ENCODE results near the gene CASKIN1. TPM values are rescaled to one million over a fixed set of nuclear protein-coding genes. Genes with fewer than 3 reads are reported as not detected.

The CASKIN1 gene
- total and polyA plus RNA-seq, 2 of the 8 experiments (the other 6 are each of a cell fraction or from before 2014, with no cell fraction given) = 1.2 to 6.4 TPM

- ChIA-PET CTCF (ENCODE audit: partially characterized antibody) (interaction anchor here (0.6 to 1.0 kb wide), 2 partner anchors 15 to 37 kb away, joined by 3 read pairs; no protein-coding TSS in a partner anchor), POLR2A (ENCODE audit: partially characterized antibody) (interaction anchor here (0.6 to 15.1 kb wide), 23 partner anchors 8 to 318 kb away, joined by 3 to 156 read pairs (median 4); partner anchors contain the start of genes DNASE1L2, E4F1, ECI1 and TRAF7)
- TF ChIP-seq FOSL1 (IDR thresholded peaks at IDR 0.05; ENCODE audit: insufficient read depth, low read depth, low read length) (no peak), JUN (IDR thresholded peaks at IDR 0.05; ENCODE audit: low read depth, low read length) (no peak), ZNF274 (IDR thresholded peaks at IDR 0.05; ENCODE audit: borderline replicate concordance, extremely low read depth, low read length) (no peak), YY1 (IDR thresholded peaks at IDR 0.05; ENCODE audit: low read depth, low read length) (peak; percentile 19; the same call in 1 of the 2 replicates), POLR2AphosphoS5 (IDR thresholded peaks at IDR 0.05; ENCODE audit: low read depth, low read length) (no peak), CBX8 (IDR thresholded peaks at IDR 0.05; ENCODE audit: borderline replicate concordance, low read depth, low read length) (no peak), HDAC2 (IDR thresholded peaks at IDR 0.05; ENCODE audit: borderline replicate concordance in 1 of 2, low read depth in 2 of 2, low read length in 2 of 2) (no peak), PHF8 (conservative IDR thresholded peaks at IDR 0.05; ENCODE audit: low read depth, low read length) (no peak), ASH2L (IDR thresholded peaks at IDR 0.05; ENCODE audit: low read length) (peak; percentile 3), EGR1 (IDR thresholded peaks at IDR 0.05; ENCODE audit: borderline replicate concordance, low read depth, low read length) (peak; percentile 90; the same call in 1 of the 2 replicates), POU5F1 (IDR thresholded peaks at IDR 0.05; ENCODE audit: low read depth, low read length) (no peak)
- TF ChIP-seq, protein P1, sequence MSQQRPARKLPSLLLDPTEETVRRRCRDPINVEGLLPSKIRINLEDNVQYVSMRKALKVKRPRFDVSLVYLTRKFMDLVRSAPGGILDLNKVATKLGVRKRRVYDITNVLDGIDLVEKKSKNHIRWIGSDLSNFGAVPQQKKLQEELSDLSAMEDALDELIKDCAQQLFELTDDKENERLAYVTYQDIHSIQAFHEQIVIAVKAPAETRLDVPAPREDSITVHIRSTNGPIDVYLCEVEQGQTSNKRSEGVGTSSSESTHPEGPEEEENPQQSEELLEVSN (IDR thresholded peaks at IDR 0.05) = no peak
- TF ChIP-seq, protein P2, sequence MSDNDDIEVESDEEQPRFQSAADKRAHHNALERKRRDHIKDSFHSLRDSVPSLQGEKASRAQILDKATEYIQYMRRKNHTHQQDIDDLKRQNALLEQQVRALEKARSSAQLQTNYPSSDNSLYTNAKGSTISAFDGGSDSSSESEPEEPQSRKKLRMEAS (IDR thresholded peaks at IDR 0.05) = no peak
Observed at GRCh38 chr16:2214719-2214968, 18.2 kb upstream of the CASKIN1 start, which contains the start of gene PGP. TSS of gene PGP (minus strand) at chr16:2214840. CDS start at chr16:2214777, 63 bp downstream.

More at GRCh38 chr16:2214719-2214968, 18.2 kb upstream of the CASKIN1 start, which contains the start of gene PGP:
- 0% methylated on average over 14 of the region's 48 CpGs; no CpG with 5 or more reads in 1 of the 2 experiments for WGBS, 2 experiments (ENCODE audit: extremely low coverage in 1 of 2, insufficient coverage in 1 of 2, insufficient read length in 1 of 2, insufficient replicate concordance in 2 of 2, low coverage in 1 of 2, low lambda C conversion rate in 2 of 2, missing lambda C conversion rate in 1 of 2)
- H2BK15ac ChIP-seq (ENCODE audit: low read length) = no peak within 1 kb of the TSS
- H2AK5ac ChIP-seq (ENCODE audit: low read depth, low read length) = peak within 1 kb of the TSS; percentile 66; the same call in 1 of the 2 replicates
- DNase-seq (ENCODE audit: low read depth in 1 of 2, low spot score in 2 of 2) (no peak), FAIRE-seq (no peak)
- H3K27me3 ChIP-seq (replicated peaks in 1 of 4; ENCODE audit: control insufficient read depth in 3 of 4, extremely low read depth in 1 of 4, insufficient read depth in 3 of 4, low read length in 3 of 4) = no peaks in the 10 kb centered on the region
- H2AFZ ChIP-seq (ENCODE audit: low read length) = peak within 1 kb of the TSS; percentile 48; the same call in 1 of the 2 replicates
- H3K79me1 ChIP-seq (ENCODE audit: low read depth, low read length) = peaks cover 4% of the 10 kb centered on the region
- H3K9me3 ChIP-seq (ENCODE audit: insufficient read depth in 2 of 2, low read depth in 1 of 2, low read length in 1 of 2) = no peaks in the 10 kb centered on the region
- peak within 1 kb of the TSS; percentile 99 for H4K8ac ChIP-seq (ENCODE audit: extremely low read depth, insufficient read depth, low read length)
- no peak within 1 kb of the TSS for H3K23ac ChIP-seq (ENCODE audit: insufficient read length)
- peaks cover 3 to 18% of the 10 kb centered on the region in 2 experiments; a peak in 3 of 4 replicates for H3K79me2 ChIP-seq (ENCODE audit: control insufficient read depth in 1 of 2, insufficient read depth in 2 of 2, low read length in 2 of 2)
- H3K4ac ChIP-seq (replicated peaks; ENCODE audit: insufficient read length, low read depth, low read length) = peak within 1 kb of the TSS; percentile 99
- peaks cover 9% of the 10 kb centered on the region for H3K23me2 ChIP-seq (ENCODE audit: low read depth, low read length)
- H2BK20ac ChIP-seq (ENCODE audit: low read length) = no peak within 1 kb of the TSS
- peak within 1 kb of the TSS; percentile 99 for H3K56ac ChIP-seq (replicated peaks; ENCODE audit: insufficient read length, low read depth, low read length)
- H4K91ac ChIP-seq (replicated peaks; ENCODE audit: insufficient read length, low read length) = peak within 1 kb of the TSS; percentile 99
- peaks cover 0 to 17% (median 5%) of the 10 kb centered on the region in 4 experiments; a peak in 5 of 7 replicates for H3K4me1 ChIP-seq (replicated peaks in 1 of 4; ENCODE audit: control insufficient read depth in 3 of 4, insufficient read depth in 4 of 4, low read length in 3 of 4)
- peak within 1 kb of the TSS; percentile 80 to 98 (median 90) for H3K4me3 ChIP-seq (ENCODE audit: extremely low read depth in 1 of 4, insufficient read depth in 2 of 4, low read depth in 3 of 4, low read length in 4 of 4)
- peak within 1 kb of the TSS; percentile 92 to 97 (median 94) for H3K9ac ChIP-seq (replicated peaks in 1 of 4; ENCODE audit: extremely low read depth in 1 of 4, low read depth in 3 of 4, low read length in 3 of 4)
- peak within 1 kb of the TSS; percentile 87; the same call in 1 of the 2 replicates for H2BK12ac ChIP-seq (ENCODE audit: low read depth, low read length)
- peak within 1 kb of the TSS; percentile 75 for H2BK120ac ChIP-seq (replicated peaks; ENCODE audit: low read depth, low read length)
- H3K14ac ChIP-seq (ENCODE audit: insufficient read length) = no peak within 1 kb of the TSS
- peaks cover 4 to 13% (median 7%) of the 10 kb centered on the region in 4 experiments; a peak in 5 of 8 replicates for H3K36me3 ChIP-seq (ENCODE audit: control insufficient read depth in 2 of 4, insufficient read depth in 4 of 4, low read length in 3 of 4)
- peaks cover 8 to 36% of the 10 kb centered on the region in 2 experiments for H4K20me1 ChIP-seq (replicated peaks in 1 of 2; ENCODE audit: control insufficient read depth in 1 of 2, insufficient read depth in 2 of 2, low read length in 2 of 2)
- H2BK5ac ChIP-seq (ENCODE audit: low read depth, low read length) = peak within 1 kb of the TSS; percentile 99
- peak within 1 kb of the TSS; percentile 80 to 84 for H3K4me2 ChIP-seq (ENCODE audit: insufficient read depth in 1 of 2, low read depth in 2 of 2, low read length in 2 of 2)
- peak within 1 kb of the TSS; percentile 95 for H4K5ac ChIP-seq (ENCODE audit: insufficient read length, low read depth, low read length)
- H3K18ac ChIP-seq (ENCODE audit: extremely low read depth, low read length) = peak within 1 kb of the TSS; percentile 85
- peak within 1 kb of the TSS; percentile 94 for H3K27ac ChIP-seq (ENCODE audit: low read depth, low read length)

Measured in H1 (cell line).